Peyer's patch (tissue), 4 donors: ENCODE data around the gene DHX30. TPM values are rescaled to one million over a fixed set of nuclear protein-coding genes. Genes with fewer than 3 reads are reported as not detected.
A peak's percentile ranks its signal among the peaks of the same experiment; 100 is the strongest.

ENCODE experiments used
- DNase-seq, 3 donors: peaks; one replicate each; pipeline ENCODE4 v3.0.0-alpha.2; 2017 to 2019
- H3K27ac ChIP-seq, 4 donors: fragments of 200-600 bp; sonication (generic); one replicate each; pipeline ENCODE4 v1.5.1; 2016 to 2019
- H3K27me3 ChIP-seq, 2 donors: fragments of 200-600 bp; sonication (generic); one replicate each; pipeline ENCODE4 v1.5.1; 2019
- H3K36me3 ChIP-seq, 3 donors: fragments of 200-600 bp; sonication (generic); one replicate each; pipeline ENCODE4 v1.5.1; 2016 to 2019
- H3K4me1 ChIP-seq, 4 donors: fragments of 200-600 bp; sonication (generic); one replicate each; pipeline ENCODE4 v1.5.1; 2016 to 2019
- H3K4me3 ChIP-seq, 4 donors: fragments of 200-600 bp; sonication (generic); 1 replicate in 3 of 4; 2 replicates in 1 of 4; pipeline ENCODE4 v1.5.1; 2016 to 2019; ENCODE audit warnings: mild to moderate bottlenecking in 1 of 4
- H3K9me3 ChIP-seq, 4 donors: fragments of 200-600 bp; sonication (generic); one replicate each; pipeline ENCODE4 v1.5.1; 2016 to 2019; ENCODE audit warnings: mild to moderate bottlenecking in 1 of 4
- CTCF ChIP-seq, 6 experiments: fragments of 450-650 bp in 4 of 6; fragments of 200-600 bp in 2 of 6; sonication (generic) in 1 of 6; IDR thresholded peaks; one replicate each; pipeline ENCODE4 v1.5.1; 2017 to 2019; ENCODE audit warnings: antibody characterized with exemption in 6 of 6, mild to moderate bottlenecking in 3 of 6, moderate library complexity in 1 of 6
- POLR2A ChIP-seq, 2 donors: fragments of 450-650 bp; IDR thresholded peaks; one replicate each; pipeline ENCODE4 v1.5.1; 2017; ENCODE audit warnings: antibody characterized with exemption in 2 of 2, mild to moderate bottlenecking in 2 of 2, moderate library complexity in 2 of 2
- total RNA-seq, 4 donors: library from RNA; depleted of rRNA; stranded (reverse); fragments of >200 nt; gene quantifications; one replicate each; pipeline ENCODE4 v1.1.0, GENCODE V29; 2016

Gene DHX30
- total RNA-seq, 4 donors from 2014 or later: 42.0 to 72.9 (median 58.5) TPM

GRCh38 chr3:47888986-47889757 is 86.2 kb downstream of the DHX30 start:
- no peaks in the 10 kb centered on the region for H3K4me1 ChIP-seq

GRCh38 chr3:47890126-47890827 is 87.3 kb downstream of the DHX30 start:
- H3K36me3 ChIP-seq: peaks cover 0 to 24% (median 0%) of the 10 kb centered on the region in 3 donors
- no peak overlapping the region for H3K4me3 ChIP-seq
- TF ChIP-seq POLR2A (IDR thresholded peaks at IDR 0.05) (no peak), CTCF (IDR thresholded peaks at IDR 0.05) (no peak)
- peak overlapping the region in 1 of 4 donors; percentile 53 for H3K27ac ChIP-seq
- DNase-seq: no peak
- H3K27me3 ChIP-seq: no peaks in the 10 kb centered on the region
- no peaks in the 10 kb centered on the region for H3K9me3 ChIP-seq
- H3K4me1 ChIP-seq: no peaks in the 10 kb centered on the region

More at GRCh38 chr3:47888986-47889757, 86.2 kb downstream of the DHX30 start:
- TF ChIP-seq CTCF (IDR thresholded peaks at IDR 0.05) (no peak), POLR2A (IDR thresholded peaks at IDR 0.05) (no peak)
- Histone ChIP-seq H3K9me3 (no peaks in the 10 kb centered on the region), H3K4me3 (no peak overlapping the region), H3K27me3 (no peaks in the 10 kb centered on the region), H3K27ac (no peak overlapping the region), H3K36me3 (peaks cover 0 to 25% (median 0%) of the 10 kb centered on the region in 3 donors)
- DNase-seq: no peak

- H3K36me3 ChIP-seq: peaks cover 0 to 26% (median 0%) of the 10 kb centered on the region in 3 donors
- TF ChIP-seq CTCF (IDR thresholded peaks at IDR 0.05): no peak
- TF ChIP-seq POLR2A (IDR thresholded peaks at IDR 0.05): no peak
- no peak for DNase-seq
- H3K4me3 ChIP-seq: no peak overlapping the region
- no peaks in the 10 kb centered on the region for H3K27me3 ChIP-seq
- peak overlapping the region in 2 of 4 donors; percentile 39 to 53 for H3K27ac ChIP-seq
- no peaks in the 10 kb centered on the region for H3K9me3 ChIP-seq
- H3K4me1 ChIP-seq: no peaks in the 10 kb centered on the region
Measured at GRCh38 chr3:47890828-47891612, 88.1 kb downstream of the DHX30 start.

GRCh38 chr3:47891613-47892005 is 88.7 kb downstream of the DHX30 start:
- no peaks in the 10 kb centered on the region for H3K4me1 ChIP-seq
- no peak for TF ChIP-seq POLR2A (IDR thresholded peaks at IDR 0.05)
- no peak for TF ChIP-seq CTCF (IDR thresholded peaks at IDR 0.05)
- no peaks in the 10 kb centered on the region for H3K27me3 ChIP-seq
- H3K36me3 ChIP-seq: peaks cover 0 to 27% (median 0%) of the 10 kb centered on the region in 3 donors
- DNase-seq: no peak
- no peak overlapping the region for H3K4me3 ChIP-seq
- peak overlapping the region in 2 of 4 donors; percentile 12 to 39 for H3K27ac ChIP-seq
- no peaks in the 10 kb centered on the region for H3K9me3 ChIP-seq

- H3K27ac ChIP-seq: no peak overlapping the region
Measured at GRCh38 chr3:47892286-47893040, 89.5 kb downstream of the DHX30 start.

More at GRCh38 chr3:47892286-47893040, 89.5 kb downstream of the DHX30 start:
- H3K4me3 ChIP-seq: no peak overlapping the region
- H3K4me1 ChIP-seq: no peaks in the 10 kb centered on the region
- DNase-seq: no peak
- H3K9me3 ChIP-seq: no peaks in the 10 kb centered on the region
- TF ChIP-seq CTCF (IDR thresholded peaks at IDR 0.05) (no peak), POLR2A (IDR thresholded peaks at IDR 0.05) (no peak)
- peaks cover 0 to 35% (median 0%) of the 10 kb centered on the region in 3 donors for H3K36me3 ChIP-seq
- H3K27me3 ChIP-seq: no peaks in the 10 kb centered on the region
